HL-60/S4 (cell line): ENCODE results near the gene HNRNPUL1.
"Not testable (repeated sequence)": the region's sequence is repeated elsewhere in the genome, so short reads cannot be mapped to it uniquely, and the experiment has no call there.

Source experiments
- in situ Hi-C: fragments of 300-500 bp; cut with MboI; formaldehyde crosslinking; loops from 2 replicates; pipeline ENCODE4 v1.14.3; 2022; ENCODE audit warnings: low sequenced_read_pairs

Gene HNRNPUL1

GRCh38 chr19:41273076-41273475 is 8.9 kb downstream of the HNRNPUL1 start:
- in situ Hi-C loops: no loop called here

- in situ Hi-C loops: no loop called here
Observed at GRCh38 chr19:41274802-41275201, 10.6 kb downstream of the HNRNPUL1 start.

- in situ Hi-C loops: no loop called here
Observed at GRCh38 chr19:41276231-41276630, 12.1 kb downstream of the HNRNPUL1 start.

DNA sequence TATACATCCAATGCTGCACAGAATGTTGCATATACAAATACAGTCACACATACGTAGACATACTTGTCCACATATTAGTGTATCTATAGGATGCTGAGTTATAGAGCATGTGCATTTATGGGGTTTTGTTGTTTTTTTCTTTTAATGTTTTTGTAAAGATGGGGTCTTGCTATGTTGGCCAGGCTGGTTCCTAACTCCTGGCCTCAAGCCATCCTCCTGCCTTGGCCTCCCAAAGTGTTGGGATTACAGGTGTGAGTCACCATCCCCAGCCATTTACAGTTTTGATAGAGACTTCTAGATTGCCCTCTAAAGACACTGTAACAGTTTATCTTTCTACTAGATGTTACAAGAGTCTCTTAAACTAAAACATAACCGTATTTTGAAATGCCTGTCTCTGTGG is 14.3 kb downstream of the HNRNPUL1 start:
- in situ Hi-C loops: no loop called here

GRCh38 chr19:41288673-41289530 is 24.7 kb downstream of the HNRNPUL1 start:
- in situ Hi-C loops: no loop called here

DNA sequence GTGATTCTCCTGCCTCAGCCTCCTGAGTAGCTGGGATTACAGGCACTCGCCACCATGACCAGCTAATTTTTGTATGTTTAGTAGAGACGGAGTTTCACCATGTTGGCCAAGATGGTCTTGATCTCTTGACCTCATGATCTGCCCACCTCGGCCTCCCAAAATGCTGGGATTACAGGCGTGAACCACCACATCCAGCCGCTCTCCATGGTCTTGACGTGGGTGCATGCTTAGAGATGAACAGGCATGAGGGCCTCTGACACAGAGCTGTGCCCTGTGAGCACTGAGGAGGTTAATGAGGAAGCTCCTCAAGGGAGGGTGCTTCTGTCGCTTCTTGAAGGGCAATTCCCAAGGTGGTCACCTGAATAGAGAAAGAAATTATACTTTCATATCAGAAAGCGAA is 25.6 kb downstream of the HNRNPUL1 start:
- in situ Hi-C loops: not testable (repeated sequence)

DNA sequence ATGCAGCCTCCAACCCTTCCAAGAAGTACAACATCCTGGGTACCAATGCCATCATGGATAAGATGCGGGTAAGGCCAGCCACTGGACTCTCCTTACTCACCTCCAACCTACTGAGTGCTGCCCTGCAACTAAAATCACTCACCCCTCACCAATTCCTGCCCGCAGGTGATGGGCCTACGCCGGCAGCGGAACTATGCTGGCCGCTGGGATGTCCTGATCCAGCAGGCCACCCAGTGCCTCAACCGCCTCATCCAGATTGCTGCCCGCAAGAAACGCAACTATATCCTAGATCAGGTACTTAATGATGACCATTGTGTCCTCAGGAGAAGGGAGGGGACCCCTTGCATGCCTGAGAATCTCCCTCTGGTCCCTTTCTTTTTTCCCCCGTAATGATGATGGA is 30.2 kb downstream of the HNRNPUL1 start:
- in situ Hi-C loops: no loop called here

DNA sequence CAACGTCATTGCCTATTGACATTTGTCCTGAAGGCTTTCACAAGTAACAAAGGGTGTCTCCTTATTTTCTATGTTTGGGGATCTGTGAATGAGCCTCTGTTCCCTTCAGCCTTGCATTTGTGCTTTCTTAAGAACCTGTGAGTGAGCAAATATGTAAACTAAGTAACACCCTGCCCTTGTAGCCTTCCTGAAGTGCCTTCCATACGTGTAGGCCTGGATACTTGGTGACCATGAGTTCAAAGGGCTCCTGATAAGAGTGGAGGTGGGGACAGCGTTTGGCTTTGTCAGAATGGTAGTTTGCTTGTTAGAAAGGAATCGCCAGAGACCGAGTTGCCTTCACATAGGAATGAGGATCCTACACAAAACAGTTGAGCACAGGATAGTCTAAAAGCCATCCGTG is 31.3 kb downstream of the HNRNPUL1 start:
- in situ Hi-C loops: no loop called here

DNA sequence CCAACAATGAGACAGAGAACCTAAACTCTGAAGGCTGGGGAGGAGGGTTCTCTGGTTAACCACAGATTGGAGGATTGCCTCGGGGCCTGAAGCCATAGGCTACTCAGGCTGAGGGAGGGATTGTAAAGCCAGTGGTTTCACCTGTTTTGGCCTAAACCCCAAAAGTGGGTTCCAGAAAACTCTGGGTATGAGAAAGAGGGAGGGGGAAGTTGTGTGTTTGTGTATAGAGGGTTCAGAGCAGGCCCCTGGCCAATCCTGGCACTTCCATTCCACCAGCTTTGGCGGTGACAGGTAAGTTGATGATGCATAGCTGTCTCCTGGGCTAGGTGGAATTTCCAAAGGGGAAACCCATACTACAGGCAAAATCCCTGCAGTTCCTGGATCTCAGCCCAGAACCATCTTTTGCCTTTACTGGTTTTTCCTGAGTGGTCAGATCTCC is 32.3 kb downstream of the HNRNPUL1 start:
- in situ Hi-C loops: no loop called here

DNA sequence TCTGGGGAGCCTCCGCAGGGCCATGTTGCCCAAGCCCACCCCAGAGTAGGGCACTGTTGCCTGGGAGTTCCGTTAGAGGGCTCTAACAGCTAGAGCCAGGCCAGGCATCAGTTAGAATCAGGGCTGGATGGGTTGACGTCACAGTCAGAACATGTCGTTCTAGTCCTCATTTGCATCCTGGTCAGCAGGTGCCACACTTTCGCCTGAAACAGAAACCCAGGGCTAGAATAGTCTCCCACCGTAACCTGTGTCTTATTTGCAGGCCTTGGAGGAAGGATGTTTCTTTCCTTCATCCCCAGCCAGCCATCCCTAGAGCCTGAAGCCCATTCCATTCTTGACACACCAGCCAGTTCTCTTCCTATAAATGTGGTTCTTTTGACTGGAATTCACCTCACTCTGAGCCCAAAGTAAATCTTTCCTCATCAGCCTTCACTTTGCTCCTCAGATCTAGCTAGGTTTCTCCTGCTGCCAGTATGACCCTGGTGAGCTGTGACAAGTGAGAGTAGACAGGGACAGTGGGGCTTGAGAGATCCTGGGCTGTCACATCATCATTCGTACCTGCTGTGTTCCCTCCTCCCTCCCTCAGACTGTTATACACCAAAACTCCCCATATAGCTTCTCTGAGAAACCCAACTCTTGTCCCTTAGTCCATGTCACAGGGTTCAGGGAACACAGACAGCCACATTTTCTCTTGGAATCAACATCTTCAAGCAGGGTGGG is 33.6 kb downstream of the HNRNPUL1 start:
- in situ Hi-C loops: no loop called here

- in situ Hi-C loops: no loop called here
Observed at GRCh38 chr19:41298348-41298964, 34.3 kb downstream of the HNRNPUL1 start.

- in situ Hi-C loops: no loop called here
Observed at GRCh38 chr19:41299046-41299754, 35.0 kb downstream of the HNRNPUL1 start.

DNA sequence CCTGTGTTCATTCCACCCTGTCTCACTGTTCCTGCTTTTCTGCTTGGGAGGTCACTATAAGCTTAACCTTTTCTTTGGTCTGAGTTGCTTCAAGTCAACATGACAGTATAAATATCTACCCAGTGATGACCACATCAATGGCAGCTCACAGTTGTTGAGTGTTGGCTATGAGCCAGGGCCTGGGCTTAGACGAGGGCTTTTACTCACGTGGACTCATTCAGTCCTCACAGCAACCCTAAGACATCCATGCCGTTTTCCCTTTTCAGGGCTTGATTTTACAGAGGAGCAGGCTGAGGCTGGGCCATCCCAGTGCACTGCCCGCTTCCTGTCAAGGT is 35.5 kb downstream of the HNRNPUL1 start:
- in situ Hi-C loops: no loop called here

DNA sequence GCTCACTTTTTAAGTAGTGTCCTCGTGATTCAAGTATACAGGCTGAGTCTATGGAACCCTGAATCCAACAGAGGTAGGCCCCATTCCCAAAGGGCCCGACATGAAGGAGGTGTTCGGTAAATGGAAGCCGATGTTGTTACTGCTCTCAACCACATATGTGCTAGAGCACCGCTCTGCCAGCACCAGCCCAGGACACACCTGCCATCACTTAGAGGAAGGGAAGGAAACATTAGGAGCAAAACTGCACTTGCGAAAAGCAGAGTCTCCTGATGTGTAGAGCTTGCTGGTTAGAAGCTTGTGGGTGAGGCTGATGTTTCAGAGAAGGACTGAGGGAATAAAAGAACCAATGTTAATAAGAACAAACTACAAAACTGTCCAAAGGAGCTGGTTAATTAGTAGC is 36.4 kb downstream of the HNRNPUL1 start:
- in situ Hi-C loops: no loop called here

DNA sequence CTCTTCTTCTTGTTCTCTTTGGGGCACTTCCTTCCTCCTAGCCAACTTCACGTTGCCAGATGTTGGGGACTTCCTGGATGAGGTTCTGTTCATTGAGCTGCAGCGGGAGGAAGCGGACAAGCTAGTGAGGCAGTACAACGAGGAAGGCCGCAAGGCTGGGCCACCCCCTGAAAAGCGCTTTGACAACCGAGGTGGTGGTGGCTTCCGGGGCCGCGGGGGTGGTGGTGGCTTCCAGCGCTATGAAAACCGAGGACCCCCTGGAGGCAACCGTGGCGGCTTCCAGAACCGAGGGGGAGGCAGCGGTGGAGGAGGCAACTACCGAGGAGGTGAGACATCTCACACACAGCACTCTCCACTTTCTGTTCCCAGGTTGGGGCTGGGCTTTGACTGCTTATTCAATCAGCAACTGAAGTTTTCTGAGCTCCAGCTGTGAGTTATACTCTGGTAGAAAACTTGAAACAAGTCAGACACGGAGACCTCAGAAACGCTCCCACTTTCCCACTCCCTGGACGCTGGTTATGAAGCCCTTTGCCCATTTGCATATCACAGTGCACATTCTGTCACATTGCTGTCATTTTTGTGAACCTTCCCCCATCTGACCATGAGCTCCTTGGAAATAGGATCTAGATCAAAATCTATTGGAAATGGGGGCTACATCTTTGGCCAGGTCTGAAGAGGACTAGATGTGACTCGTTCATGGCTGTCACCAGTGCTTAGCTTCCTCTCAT is 38.6 kb downstream of the HNRNPUL1 start:
- in situ Hi-C loops: no loop called here

- in situ Hi-C loops: no loop called here
Observed at GRCh38 chr19:41303954-41304353, 39.8 kb downstream of the HNRNPUL1 start.

- in situ Hi-C loops: no loop called here
Observed at GRCh38 chr19:41304706-41305483, 40.7 kb downstream of the HNRNPUL1 start.

GRCh38 chr19:41305927-41306793 is 42.0 kb downstream of the HNRNPUL1 start:
- in situ Hi-C loops: no loop called here
